Right lung (tissue), 5 donors: Measurements from ENCODE around the gene NUCKS1. TPM values are rescaled to one million over a fixed set of nuclear protein-coding genes. Genes with fewer than 3 reads are reported as not detected.

Source experiments
- DNase-seq, 2 donors: peaks; one replicate each; pipeline ENCODE4 v3.0.0-alpha.2; 2013
- polyA plus RNA-seq, 5 donors: library from polyadenylated mRNA; unstranded; fragments of 120-200 nt; gene quantifications; one replicate each; pipeline versions ENCODE4 v1.2.1 to v1.2.3, GENCODE V29; 2013; ENCODE audit warnings: inconsistent platforms in 1 of 5, low replicate concordance in 1 of 5; ENCODE audit not compliant: insufficient read length in 5 of 5, insufficient read depth in 1 of 5

Gene NUCKS1
- polyA plus RNA-seq, 5 donors = 281 to 442 (median 387) TPM

DNA sequence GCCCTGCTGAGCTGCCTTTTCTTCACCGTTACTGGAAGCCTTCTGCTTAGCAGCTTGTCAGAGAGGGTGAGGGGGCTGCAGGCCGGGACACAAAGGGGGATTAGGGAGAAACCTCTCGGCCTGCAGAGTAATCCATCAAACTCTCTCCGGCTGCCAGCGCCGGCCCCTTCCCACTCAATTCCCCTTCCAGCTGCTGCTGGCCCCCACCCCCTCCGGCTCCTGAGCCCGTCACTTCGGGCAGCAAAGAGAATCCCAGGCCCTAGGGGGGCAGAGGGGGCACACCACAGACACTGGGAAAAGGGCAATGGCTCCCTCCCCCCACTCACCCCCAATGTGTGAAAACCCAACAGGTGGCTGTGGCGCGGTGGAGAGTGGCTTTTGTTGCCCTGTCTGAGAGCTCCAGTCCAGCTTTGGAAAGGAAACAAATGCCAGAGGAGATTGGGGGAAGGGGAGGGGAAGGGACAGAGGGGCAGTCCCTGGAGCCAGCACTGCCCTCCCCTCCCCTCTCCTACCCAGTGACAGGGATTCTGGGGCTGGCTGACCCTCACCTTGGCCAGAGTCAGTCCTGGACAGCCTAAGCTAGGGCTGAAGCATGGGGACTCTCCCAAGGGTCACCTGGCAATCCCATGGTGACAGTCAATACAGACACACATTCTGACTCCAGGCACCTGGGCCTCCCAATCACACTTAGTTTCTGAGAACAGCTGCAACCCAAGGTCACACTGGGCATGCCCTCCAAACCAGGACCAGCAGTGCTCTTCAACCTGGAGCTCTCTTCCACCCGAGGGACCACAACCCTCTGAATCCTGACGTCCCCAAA lies 79.2 kb downstream of the NUCKS1 start:
- no peak for DNase-seq

DNA sequence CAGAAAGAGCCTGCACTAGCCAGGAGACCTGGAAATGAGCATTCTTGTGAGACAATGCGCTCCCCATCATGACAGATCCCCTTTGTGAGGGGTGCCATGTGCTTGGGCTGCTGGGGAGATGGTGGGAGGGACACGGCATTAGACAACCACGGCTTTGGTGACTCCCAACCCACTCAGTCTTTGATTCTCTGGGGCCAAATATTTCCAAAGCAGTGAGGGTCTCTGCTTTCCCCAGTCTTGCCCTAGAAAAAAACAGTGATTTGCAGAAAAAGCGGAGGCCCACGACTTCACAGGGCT lies 79.9 kb downstream of the NUCKS1 start:
- DNase-seq = no peak

DNA sequence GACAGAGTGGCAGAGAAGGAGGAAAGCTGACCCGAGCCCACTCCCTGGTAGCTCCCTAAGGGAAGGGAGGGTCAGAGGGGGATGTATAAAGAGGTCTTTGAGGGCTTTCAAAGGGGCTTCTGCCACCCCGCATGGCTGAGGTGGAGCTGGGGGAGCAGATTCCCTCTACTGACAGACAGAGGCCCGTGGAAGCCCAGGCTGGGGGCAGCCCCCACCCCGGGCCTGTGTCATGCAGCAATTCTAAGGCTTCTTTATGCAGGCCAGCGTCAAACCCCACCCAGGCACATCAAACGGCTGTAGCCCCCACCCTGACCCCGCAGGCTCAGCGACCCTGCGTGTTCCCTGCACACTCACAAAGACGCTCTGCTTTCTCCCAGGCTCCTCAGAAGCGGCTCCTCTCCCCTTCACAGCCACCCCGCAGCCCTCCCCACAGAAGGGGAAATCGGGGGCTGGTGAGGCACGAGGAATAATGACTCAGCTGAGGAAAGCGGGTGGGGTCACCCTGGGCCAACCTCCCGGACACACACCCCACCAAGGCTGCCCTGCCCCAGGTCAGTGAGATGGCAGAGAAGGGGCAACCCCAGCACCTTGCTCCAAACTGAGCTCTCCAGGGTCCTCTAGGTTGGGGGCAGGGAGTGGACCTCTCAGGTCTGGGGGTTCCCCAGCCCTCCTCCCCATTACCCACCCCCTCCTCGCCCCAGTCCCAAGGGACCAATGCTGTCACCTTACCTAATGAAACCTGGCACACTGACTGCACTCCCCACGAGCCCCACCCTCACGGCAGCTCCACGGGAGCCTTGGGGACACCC lies 80.4 kb downstream of the NUCKS1 start:
- no peak for DNase-seq

DNA sequence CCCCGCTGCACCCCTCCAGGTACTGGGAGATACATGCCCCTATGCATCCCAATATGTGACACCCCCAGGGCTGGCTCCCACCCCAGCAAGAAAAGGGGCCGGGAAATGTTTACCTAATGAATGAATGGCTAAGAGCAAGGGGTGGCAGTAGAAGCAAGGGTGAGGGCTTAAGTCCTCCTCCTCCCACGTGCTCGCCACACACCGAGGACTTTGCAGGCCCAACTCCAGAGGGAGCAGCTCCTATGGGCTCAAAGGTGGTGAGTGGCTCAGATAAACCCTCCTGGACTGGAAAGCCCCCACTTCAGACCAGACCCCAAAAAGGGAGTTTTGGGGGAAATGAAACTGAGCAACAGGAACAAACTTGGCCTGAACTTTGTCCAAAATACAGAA lies 81.0 kb downstream of the NUCKS1 start:
- no peak for DNase-seq

DNA sequence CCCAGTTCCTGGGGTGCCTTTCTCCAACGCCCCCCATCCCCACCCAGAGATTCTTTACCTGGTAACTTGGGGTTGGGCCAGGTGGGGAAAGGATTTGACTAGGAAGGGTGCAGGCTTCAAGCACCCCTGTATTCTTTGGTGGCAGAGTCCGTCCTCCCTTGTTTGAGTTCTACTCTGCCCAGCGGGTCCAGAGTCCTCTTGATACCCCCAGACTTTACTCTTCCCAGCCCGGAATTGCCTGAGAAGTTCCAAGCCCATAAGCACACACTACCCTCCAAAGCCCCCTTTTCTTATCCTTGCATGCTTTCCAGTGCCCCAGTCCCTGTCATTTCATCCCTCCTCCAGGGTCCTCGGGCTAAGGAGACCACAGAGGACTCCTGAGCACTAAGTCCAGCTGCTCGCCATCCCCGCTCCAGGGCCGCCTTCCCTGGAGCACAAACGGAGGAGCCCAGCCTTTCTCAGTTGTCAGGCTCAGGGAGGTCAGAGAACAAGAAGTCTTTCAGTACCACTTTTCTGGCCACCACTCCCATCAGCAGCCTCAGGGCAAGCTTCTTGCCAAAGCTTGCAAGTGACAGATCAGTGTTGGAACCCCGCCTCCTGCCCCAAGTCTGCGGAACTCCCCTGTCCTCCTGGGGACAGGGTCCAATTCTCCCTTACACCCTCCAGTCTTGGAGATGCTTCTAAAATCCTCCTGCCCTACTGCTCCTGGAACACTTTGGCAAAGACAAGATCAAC lies 81.9 kb downstream of the NUCKS1 start:
- no peak for DNase-seq

DNA sequence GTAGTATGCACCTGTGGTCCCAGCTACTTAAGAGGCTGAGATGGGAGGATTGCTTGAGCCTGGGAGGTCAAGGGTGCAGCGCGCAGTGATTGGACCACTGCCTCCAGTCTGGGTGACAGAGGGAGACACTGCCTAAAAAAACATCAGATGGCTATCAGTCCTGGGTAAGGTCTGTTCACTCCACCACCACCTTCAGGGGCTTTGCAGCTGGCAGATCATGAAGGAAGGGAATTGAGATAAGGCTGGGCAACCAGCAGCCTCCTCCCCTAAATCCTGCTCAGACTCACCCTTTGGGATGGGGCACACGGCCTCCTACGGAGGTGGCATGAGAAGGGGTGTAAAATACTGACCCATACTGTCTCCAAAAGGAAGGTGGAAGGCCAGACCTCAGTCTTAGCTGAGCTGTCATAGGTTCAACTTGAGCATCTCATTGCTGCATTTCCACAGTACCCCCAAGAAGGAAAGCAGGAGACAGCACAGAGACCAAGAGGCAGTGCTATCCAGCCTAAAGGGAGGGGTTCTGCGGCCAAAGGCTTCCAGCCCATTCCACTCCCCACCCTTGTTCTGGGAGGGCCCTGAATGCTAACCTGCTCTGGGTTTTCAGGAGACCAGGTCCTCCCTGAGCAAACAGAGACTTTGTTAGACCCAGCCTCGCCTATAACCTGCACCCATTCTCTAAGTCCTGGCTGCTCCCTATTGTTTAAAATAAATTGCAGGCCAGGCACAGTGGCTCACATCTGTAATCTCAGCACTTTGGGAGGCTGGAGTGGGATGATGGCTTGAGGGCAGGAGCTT lies 83.4 kb downstream of the NUCKS1 start:
- DNase-seq = no peak

DNA sequence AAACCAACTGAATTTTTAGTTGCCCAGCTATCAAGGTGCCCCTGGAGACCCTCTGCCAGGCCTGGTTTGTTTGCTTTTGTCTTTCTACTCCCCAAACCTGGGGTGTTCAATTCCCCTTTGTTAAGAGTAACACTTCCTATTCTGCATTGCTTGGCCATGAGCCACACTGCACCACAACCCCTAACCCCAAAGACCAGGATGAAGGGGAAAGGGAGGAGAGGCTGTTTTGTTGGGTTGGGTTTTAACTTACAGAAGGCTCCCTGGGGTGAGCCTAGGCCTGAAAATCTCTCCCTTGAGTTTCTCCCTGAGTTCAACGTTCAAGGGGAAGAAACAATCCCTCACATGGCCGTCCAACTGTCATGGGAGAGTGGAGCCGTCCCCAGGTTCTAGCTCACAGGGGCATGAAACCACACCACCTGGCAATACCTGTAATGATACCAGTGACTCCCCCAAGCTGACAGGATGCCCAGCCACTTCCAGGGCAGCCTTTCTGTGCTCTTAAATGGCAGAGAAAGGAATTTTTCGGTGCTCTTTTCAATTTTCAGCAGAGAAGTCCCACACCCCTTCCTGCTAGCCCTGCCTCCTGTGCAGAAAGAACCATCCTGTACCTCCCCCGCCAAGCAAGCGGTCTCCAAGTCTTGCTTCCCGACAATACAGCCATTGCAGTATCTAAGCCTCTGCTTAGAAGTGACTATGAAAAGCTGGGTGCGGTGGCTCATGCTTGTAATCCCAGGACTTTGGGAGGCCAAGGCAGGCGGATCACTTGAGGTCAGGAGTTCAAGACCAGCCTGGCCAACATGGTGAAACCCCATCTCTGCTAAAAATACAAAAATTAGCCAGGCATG lies 84.6 kb downstream of the NUCKS1 start:
- DNase-seq = no peak

DNA sequence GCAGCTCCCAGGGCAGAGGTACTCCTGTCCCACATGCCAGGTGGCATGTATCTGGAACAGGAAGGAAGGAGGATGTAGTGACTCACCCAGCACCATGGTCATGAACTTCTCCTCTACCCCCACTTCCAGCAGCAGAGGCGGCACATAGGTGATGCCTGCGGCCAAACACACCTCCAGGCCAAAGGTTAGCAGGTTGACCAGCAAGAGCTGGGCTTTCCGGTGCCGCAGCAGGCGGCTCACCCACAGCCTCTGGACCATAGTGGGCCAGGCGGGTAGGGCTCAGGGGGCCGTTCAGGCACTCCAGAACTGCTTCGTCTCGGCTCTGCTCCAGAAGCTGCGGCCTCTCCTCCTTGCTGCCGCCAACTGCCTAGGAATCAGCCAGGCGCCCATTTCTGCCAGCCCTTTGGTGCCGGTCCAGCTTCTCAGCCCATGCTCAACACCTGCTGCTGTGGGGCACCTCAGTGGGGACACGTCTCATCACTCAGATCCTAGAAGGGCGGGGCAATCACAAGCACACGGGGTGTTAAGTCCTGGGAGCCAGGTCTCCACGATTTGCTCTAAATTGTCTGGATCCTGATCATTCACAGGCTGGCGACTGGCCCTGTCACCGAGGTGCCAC lies 85.5 kb downstream of the NUCKS1 start:
- no peak for DNase-seq

DNA sequence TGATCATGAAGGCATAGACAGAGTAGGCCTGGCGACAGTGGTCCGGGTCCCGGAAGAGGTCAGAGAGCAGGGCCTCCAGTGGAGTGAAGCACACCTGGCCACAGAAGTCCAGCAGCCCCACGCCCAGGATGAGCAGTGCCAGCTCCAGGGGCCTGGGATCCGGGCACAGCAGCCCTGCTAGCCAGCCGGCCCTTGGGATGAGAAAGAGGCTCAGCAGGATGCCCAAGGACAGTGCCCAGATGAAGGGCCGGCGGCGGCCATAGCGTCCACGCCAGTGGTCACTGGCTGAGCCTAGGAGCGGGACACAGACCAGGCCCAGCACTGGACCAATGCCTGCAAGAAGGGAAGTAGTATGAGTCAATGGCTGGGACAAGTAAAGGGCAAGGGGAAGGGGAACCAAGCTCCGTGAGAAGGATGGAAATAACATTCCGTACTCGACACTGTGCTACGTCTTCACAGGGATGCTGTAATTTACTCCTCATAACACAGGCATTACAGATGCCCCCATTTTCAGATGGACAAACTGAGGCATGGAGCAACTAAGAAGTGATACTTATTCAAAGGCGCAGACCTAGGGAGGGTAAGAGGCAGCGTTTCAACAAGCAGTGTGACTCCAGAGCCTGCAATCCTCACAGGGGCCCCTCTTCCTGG lies 86.6 kb downstream of the NUCKS1 start:
- DNase-seq = no peak

Other genes with a start within 250 kb of the NUCKS1 start
- gene CDK18, start 245.5 kb downstream of the NUCKS1 start, polyA plus RNA-seq = 10 to 100 TPM; 16.2 to 27.8 (median 20.6) TPM
- gene ELK4, start 118.2 kb downstream of the NUCKS1 start, polyA plus RNA-seq = 10 to 100 TPM; 19.2 to 27.7 (median 26.7) TPM
- 1 to 10 TPM; 6.2 to 9.1 (median 8.6) TPM for gene SLC45A3, start 69.7 kb downstream of the NUCKS1 start, polyA plus RNA-seq
- 1 to 10 TPM; 5.7 to 8.1 (median 6.8) TPM for gene RAB29, start 25.3 kb upstream of the NUCKS1 start, polyA plus RNA-seq
- gene SLC41A1, start 63.0 kb upstream of the NUCKS1 start, polyA plus RNA-seq = 10 to 100 TPM; 36.4 to 46.8 (median 44.8) TPM
- under 1 TPM; 0.20 to 0.51 (median 0.33) TPM for gene PM20D1, start 100.0 kb upstream of the NUCKS1 start, polyA plus RNA-seq
- 1 to 10 TPM; 4.5 to 7.1 (median 5.4) TPM for gene SLC26A9, start 193.3 kb upstream of the NUCKS1 start, polyA plus RNA-seq